Sigmoid colon (tissue), 7 donors: ENCODE measurements around the gene TRIAP1. TPM values are rescaled to one million over a fixed set of nuclear protein-coding genes. Genes with fewer than 3 reads are reported as not detected.
"Not testable (repeated sequence)": the region's sequence is repeated elsewhere in the genome, so short reads cannot be mapped to it uniquely, and the experiment has no call there.

Experiments
- DNase-seq: peaks from one replicate; pipeline ENCODE4 v3.0.0-alpha.2; 2019
- H3K27ac ChIP-seq, 4 donors: fragments of 200-600 bp; sonication (generic); one replicate each; pipeline ENCODE4 v1.5.1; 2016 to 2019; ENCODE audit warnings: mild to moderate bottlenecking in 1 of 4
- H3K27me3 ChIP-seq, 3 donors: fragments of 200-600 bp; sonication (generic); one replicate each; pipeline ENCODE4 v1.5.1; 2019; ENCODE audit warnings: mild to moderate bottlenecking in 1 of 3
- H3K36me3 ChIP-seq, 4 donors: fragments of 200-600 bp; sonication (generic); one replicate each; pipeline ENCODE4 v1.5.1; 2016 to 2019
- H3K4me1 ChIP-seq, 4 donors: fragments of 200-600 bp; sonication (generic); one replicate each; pipeline ENCODE4 v1.5.1; 2017 to 2019
- H3K4me3 ChIP-seq, 4 donors: fragments of 200-600 bp; sonication (generic); one replicate each; pipeline ENCODE4 v1.5.1; 2017 to 2019; ENCODE audit warnings: mild to moderate bottlenecking in 2 of 4, moderate library complexity in 1 of 4
- H3K9me3 ChIP-seq, 4 donors: fragments of 200-600 bp in 3 of 4; sonication (generic) in 3 of 4; one replicate each; pipeline versions ENCODE4 v1.5.1 to v1.6.1; 2013 to 2019
- EP300 ChIP-seq, 4 donors: sonication (generic); formaldehyde crosslinking; IDR thresholded peaks; one replicate each; pipeline ENCODE4 v1.6.1; 2017; ENCODE audit warnings: antibody characterized with exemption in 4 of 4
- POLR2A ChIP-seq, 2 donors: fragments of 450-650 bp; IDR thresholded peaks; one replicate each; pipeline ENCODE4 v1.6.1; 2016; ENCODE audit warnings: antibody characterized with exemption in 2 of 2, mild to moderate bottlenecking in 2 of 2, moderate library complexity in 2 of 2
- POLR2AphosphoS5 ChIP-seq, 4 donors: sonication (generic); formaldehyde crosslinking; IDR thresholded peaks; one replicate each; pipeline ENCODE4 v1.6.1; 2017; ENCODE audit warnings: antibody characterized with exemption in 4 of 4
- WGBS, 2 donors: extraction: QIAGEN DNeasy Blood & Tissue Kit; methylation state at CpG; one replicate each; pipeline ENCODE4 v1.1.7; 2013; 5-methylcytosine and 5-hydroxymethylcytosine counted together
- intact Hi-C: fragments of 100-400 bp; cut with DNase I; formaldehyde crosslinking; loops from one replicate; pipeline ENCODE4 v1.15.1; 2023
- polyA plus RNA-seq, 3 donors: library from polyadenylated mRNA; stranded (reverse); fragments of 200-250 nt; gene quantifications; one replicate each; pipeline ENCODE4 v1.2.3, GENCODE V29; 2013
- total RNA-seq, 4 donors: library from RNA; depleted of rRNA; stranded (reverse); fragments of >200 nt; gene quantifications; one replicate each; pipeline ENCODE4 v1.1.0, GENCODE V29; 2016
- TF ChIP-seq, protein P1 (sequence below), 4 experiments: fragments of 450-650 bp in 3 of 4; fragments of 200-600 bp in 1 of 4; IDR thresholded peaks; one replicate each; pipeline ENCODE4 v1.5.1; 2016 to 2019; ENCODE audit warnings: antibody characterized with exemption in 4 of 4, mild to moderate bottlenecking in 3 of 4, moderate library complexity in 2 of 4
- donor health status: healthy with polysubstance abuse.
- donor health status: Bipolar disorder and iron deficiency.
- donor health status: healthy.

The TRIAP1 gene
- total and polyA plus RNA-seq, 7 donors = 8.6 to 37.7 (median 14.8) TPM

GRCh38 chr12:120489018-120489417 lies 42.8 kb upstream of the TRIAP1 start:
- no peak overlapping the region for H3K4me3 ChIP-seq
- no peak overlapping the region for H3K27ac ChIP-seq
- no peak for DNase-seq
- peaks cover 0 to 12% (median 0%) of the 10 kb centered on the region in 4 donors for H3K36me3 ChIP-seq
- H3K27me3 ChIP-seq = no peaks in the 10 kb centered on the region
- H3K9me3 ChIP-seq = no peaks in the 10 kb centered on the region
- TF ChIP-seq POLR2A (IDR thresholded peaks at IDR 0.05) (no peak), EP300 (IDR thresholded peaks at IDR 0.05) (no peak), POLR2AphosphoS5 (IDR thresholded peaks at IDR 0.05) (no peak)
- TF ChIP-seq, protein P1, sequence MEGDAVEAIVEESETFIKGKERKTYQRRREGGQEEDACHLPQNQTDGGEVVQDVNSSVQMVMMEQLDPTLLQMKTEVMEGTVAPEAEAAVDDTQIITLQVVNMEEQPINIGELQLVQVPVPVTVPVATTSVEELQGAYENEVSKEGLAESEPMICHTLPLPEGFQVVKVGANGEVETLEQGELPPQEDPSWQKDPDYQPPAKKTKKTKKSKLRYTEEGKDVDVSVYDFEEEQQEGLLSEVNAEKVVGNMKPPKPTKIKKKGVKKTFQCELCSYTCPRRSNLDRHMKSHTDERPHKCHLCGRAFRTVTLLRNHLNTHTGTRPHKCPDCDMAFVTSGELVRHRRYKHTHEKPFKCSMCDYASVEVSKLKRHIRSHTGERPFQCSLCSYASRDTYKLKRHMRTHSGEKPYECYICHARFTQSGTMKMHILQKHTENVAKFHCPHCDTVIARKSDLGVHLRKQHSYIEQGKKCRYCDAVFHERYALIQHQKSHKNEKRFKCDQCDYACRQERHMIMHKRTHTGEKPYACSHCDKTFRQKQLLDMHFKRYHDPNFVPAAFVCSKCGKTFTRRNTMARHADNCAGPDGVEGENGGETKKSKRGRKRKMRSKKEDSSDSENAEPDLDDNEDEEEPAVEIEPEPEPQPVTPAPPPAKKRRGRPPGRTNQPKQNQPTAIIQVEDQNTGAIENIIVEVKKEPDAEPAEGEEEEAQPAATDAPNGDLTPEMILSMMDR (IDR thresholded peaks at IDR 0.05) = no peak
- WGBS, 2 donors = 23 to 77% methylated on average over 4 of the region's 4 CpGs
- no peaks in the 10 kb centered on the region for H3K4me1 ChIP-seq
- intact Hi-C loops = no loop called here

DNA sequence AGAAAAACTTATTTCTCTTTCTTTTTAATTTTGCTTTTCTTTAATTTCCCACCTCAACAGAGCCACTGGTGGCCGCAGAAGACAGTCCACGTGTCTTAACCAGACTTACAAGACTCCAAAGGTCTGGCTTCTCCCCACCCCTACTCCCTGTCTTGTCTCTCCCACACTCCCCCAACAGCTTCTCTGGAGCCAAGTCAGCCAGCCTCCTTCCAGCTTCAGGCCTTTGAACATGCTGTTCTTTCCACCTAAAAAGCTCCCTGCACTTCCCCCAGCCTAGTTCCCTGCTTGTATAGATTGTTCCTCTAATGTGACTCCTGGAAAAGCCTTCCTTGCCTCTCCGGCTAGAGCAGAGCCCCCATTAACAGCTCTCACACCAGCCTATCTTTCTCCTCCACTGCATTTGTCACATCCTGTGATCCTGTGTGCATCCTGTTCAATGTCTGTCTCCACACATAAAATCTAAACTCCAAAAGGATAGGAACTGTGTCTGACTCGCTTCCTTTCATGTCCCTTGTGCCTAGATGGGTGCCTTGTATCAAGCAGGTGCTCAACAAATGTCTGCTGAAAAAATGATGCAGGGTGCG lies 42.0 kb upstream of the TRIAP1 start:
- Histone ChIP-seq H3K36me3 (peaks cover 0 to 12% (median 0%) of the 10 kb centered on the region in 4 donors), H3K9me3 (no peaks in the 10 kb centered on the region), H3K27ac (no peak overlapping the region), H3K27me3 (no peaks in the 10 kb centered on the region), H3K4me1 (no peaks in the 10 kb centered on the region), H3K4me3 (no peak overlapping the region)
- intact Hi-C loops = no loop called here
- WGBS, 2 donors = 77 to 78% methylated on average over 5 of the region's 5 CpGs
- no peak for TF ChIP-seq EP300 (IDR thresholded peaks at IDR 0.05)
- no peak for TF ChIP-seq POLR2A (IDR thresholded peaks at IDR 0.05)
- TF ChIP-seq, protein P1 (IDR thresholded peaks at IDR 0.05) = no peak
- no peak for TF ChIP-seq POLR2AphosphoS5 (IDR thresholded peaks at IDR 0.05)
- no peak for DNase-seq

- H3K27ac ChIP-seq, DNase-seq, H3K4me3 ChIP-seq, intact Hi-C loops, H3K9me3 ChIP-seq, H3K27me3 ChIP-seq, H3K4me1 ChIP-seq: not testable (repeated sequence)
- H3K36me3 ChIP-seq = peaks cover 0 to 12% (median 0%) of the 10 kb centered on the region in 4 donors
- 93 to 95% methylated on average over 7 of the region's 7 CpGs for WGBS, 2 donors
These were observed 41.4 kb upstream of the TRIAP1 start for GRCh38 chr12:120487552-120487951.

DNA sequence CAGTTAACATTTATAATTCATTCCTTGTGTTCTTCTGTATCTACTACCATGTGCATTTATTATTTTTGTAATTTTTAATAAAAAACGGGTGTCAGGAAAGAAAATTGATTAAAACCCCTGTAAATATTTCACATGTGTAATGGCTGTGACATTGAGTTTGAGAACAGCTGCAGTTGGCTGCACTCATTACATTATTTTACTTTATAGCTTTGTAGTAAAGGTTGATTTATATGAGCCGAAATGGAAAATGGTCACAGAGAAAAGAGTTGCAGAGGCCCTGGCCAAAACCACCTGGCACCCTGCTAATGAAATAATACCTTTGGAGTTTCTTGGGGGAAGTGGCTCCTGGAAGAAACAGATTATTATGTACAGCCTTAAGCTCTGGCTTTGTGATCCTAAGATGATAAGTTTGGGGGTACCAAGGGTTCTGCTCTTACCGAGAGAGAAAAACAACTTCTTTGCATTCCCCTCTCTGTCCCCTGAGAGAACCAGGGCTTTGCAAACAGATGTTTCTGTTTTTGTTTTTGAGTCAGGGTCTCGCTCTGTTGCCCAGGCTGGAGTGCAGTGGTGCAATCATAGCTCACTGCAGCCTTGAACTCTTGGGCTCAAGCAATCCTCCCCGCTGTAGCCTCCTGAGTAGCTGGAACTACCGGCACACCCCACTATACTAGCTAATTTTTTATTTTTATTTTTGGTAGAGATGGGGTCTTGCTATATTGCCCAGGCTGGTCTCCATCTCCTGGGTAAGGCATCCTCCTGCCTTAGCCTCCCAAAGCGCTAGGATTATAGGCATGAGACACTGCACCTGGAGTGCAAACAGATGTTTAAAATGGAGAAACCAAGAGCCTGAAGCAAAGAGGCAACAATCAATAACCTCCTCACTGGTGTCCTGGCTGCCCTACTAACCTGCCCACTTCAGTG lies 40.0 kb upstream of the TRIAP1 start:
- TF ChIP-seq, protein P1 (IDR thresholded peaks at IDR 0.05) = no peak
- TF ChIP-seq POLR2AphosphoS5 (IDR thresholded peaks at IDR 0.05) = no peak
- no peak for TF ChIP-seq POLR2A (IDR thresholded peaks at IDR 0.05)
- no peak for TF ChIP-seq EP300 (IDR thresholded peaks at IDR 0.05)
- peaks cover 0 to 9% (median 0%) of the 10 kb centered on the region in 4 donors for H3K36me3 ChIP-seq
- no peak overlapping the region for H3K27ac ChIP-seq
- no peaks in the 10 kb centered on the region for H3K27me3 ChIP-seq
- no peak overlapping the region for H3K4me3 ChIP-seq
- WGBS, 2 donors = 88 to 91% methylated on average over 7 of the region's 7 CpGs
- intact Hi-C loops = no loop called here
- no peaks in the 10 kb centered on the region for H3K9me3 ChIP-seq
- no peak for DNase-seq
- no peaks in the 10 kb centered on the region for H3K4me1 ChIP-seq

GRCh38 chr12:120483621-120484020 lies 37.4 kb upstream of the TRIAP1 start:
- no peaks in the 10 kb centered on the region for H3K27me3 ChIP-seq

More at GRCh38 chr12:120483621-120484020, 37.4 kb upstream of the TRIAP1 start:
- intact Hi-C loops = no loop called here
- no peak for TF ChIP-seq POLR2AphosphoS5 (IDR thresholded peaks at IDR 0.05)
- no peak for TF ChIP-seq EP300 (IDR thresholded peaks at IDR 0.05)
- no peak for TF ChIP-seq POLR2A (IDR thresholded peaks at IDR 0.05)
- TF ChIP-seq, protein P1 (IDR thresholded peaks at IDR 0.05) = no peak
- H3K9me3 ChIP-seq = no peaks in the 10 kb centered on the region
- no peak for DNase-seq
- WGBS, 2 donors = 95 to 97% methylated on average over 1 of the region's 1 CpG
- H3K4me1 ChIP-seq = no peaks in the 10 kb centered on the region
- H3K27ac ChIP-seq = no peak overlapping the region
- H3K36me3 ChIP-seq = peaks cover 0 to 5% (median 0%) of the 10 kb centered on the region in 4 donors
- H3K4me3 ChIP-seq = no peak overlapping the region
